CD8-positive, alpha-beta memory T cell (primary cell): ENCODE data around the gene GRIFIN. TPM values are rescaled to one million over a fixed set of nuclear protein-coding genes. Genes with fewer than 3 reads are reported as not detected.

Experiments
- CTCF ChIA-PET: fragments of 350-600 bp; sonication (Branson Sonifier 250); formaldehyde crosslinking; loops from one replicate; lab custom pipeline; 2021; ENCODE audit warnings: antibody characterized with exemption; lab: Charles Lee
- POLR2A ChIA-PET: fragments of 350-600 bp; sonication (Branson Sonifier 250); formaldehyde crosslinking; loops from one replicate; lab custom pipeline; 2021; ENCODE audit warnings: antibody characterized with exemption; lab: Charles Lee
- DNase-seq, 5 donors: peaks; one replicate each; pipeline versions ENCODE4 v3.0.0 to v3.0.0-alpha.2; 2020 to 2022; ENCODE audit warnings: mixed read lengths in 1 of 5
- H3K27ac ChIP-seq: one replicate; pipeline ENCODE4 v1.7.0; 2013; ENCODE audit warnings: low read depth, mild to moderate bottlenecking, low read length, moderate library complexity
- H3K27me3 ChIP-seq: 2 replicates; pipeline ENCODE4 v1.7.0; 2013; ENCODE audit warnings: low read length, mild to moderate bottlenecking; ENCODE audit not compliant: insufficient read depth, poor library complexity, severe bottlenecking
- H3K36me3 ChIP-seq: 2 replicates; pipeline ENCODE4 v1.7.0; 2013; ENCODE audit warnings: mild to moderate bottlenecking, low read length, moderate library complexity; ENCODE audit not compliant: insufficient read depth
- H3K4me1 ChIP-seq: 2 replicates; pipeline ENCODE4 v1.7.0; 2013; ENCODE audit warnings: mild to moderate bottlenecking, low read length, moderate library complexity; ENCODE audit not compliant: insufficient read depth
- H3K4me3 ChIP-seq: 2 replicates; pipeline ENCODE4 v1.7.0; 2013; ENCODE audit warnings: mild to moderate bottlenecking, low read length
- H3K9me3 ChIP-seq: 2 replicates; pipeline ENCODE4 v1.7.0; 2013; ENCODE audit warnings: mild to moderate bottlenecking, low read length
- H3K27ac Mint-ChIP-seq, 8 donors: one replicate each; pipeline ENCODE4 v1.8.0; 2020 to 2021; ENCODE audit warnings: mixed read lengths in 8 of 8, mild to moderate bottlenecking in 6 of 8, inconsistent platforms in 3 of 8, moderate library complexity in 3 of 8
- H3K27me3 Mint-ChIP-seq, 2 donors: one replicate each; pipeline ENCODE4 v1.8.0; 2020 to 2021; ENCODE audit warnings: mixed read lengths in 2 of 2, mild to moderate bottlenecking in 1 of 2, moderate library complexity in 1 of 2
- H3K36me3 Mint-ChIP-seq, 3 donors: one replicate each; pipeline ENCODE4 v1.8.0; 2020 to 2021; ENCODE audit warnings: mixed read lengths in 3 of 3, inconsistent platforms in 1 of 3, mild to moderate bottlenecking in 1 of 3
- H3K4me1 Mint-ChIP-seq, 3 donors: one replicate each; pipeline ENCODE4 v1.8.0; 2020 to 2021; ENCODE audit warnings: mixed read lengths in 3 of 3, inconsistent platforms in 1 of 3, mild to moderate bottlenecking in 1 of 3
- H3K4me3 Mint-ChIP-seq, 7 donors: one replicate each; pipeline ENCODE4 v1.8.0; 2020 to 2021; ENCODE audit warnings: mixed read lengths in 7 of 7, mild to moderate bottlenecking in 6 of 7, moderate library complexity in 4 of 7, inconsistent platforms in 2 of 7
- H3K9me3 Mint-ChIP-seq, 5 donors: one replicate each; pipeline ENCODE4 v1.8.0; 2020 to 2022; ENCODE audit warnings: mixed read lengths in 5 of 5, mild to moderate bottlenecking in 3 of 5, moderate library complexity in 2 of 5, inconsistent platforms in 1 of 5
- polyA plus RNA-seq: library from polyadenylated mRNA; unstranded; fragments of 300-500 nt; fragmentation: Illumina TruSeq; gene quantifications from one replicate; pipeline ENCODE4 v1.2.3, GENCODE V29; 2021
- total RNA-seq, 2 experiments: library from RNA; stranded (reverse); gene quantifications; one replicate each; pipeline ENCODE4 v1.2.3, GENCODE V29; 2021

Gene GRIFIN
- total RNA-seq, result not detected
- not detected for polyA plus RNA-seq

GRCh38 chr7:2476298-2476697 lies at the start of gene GRIFIN:
TSS of gene GRIFIN (minus strand) at chr7:2476398. CDS start at chr7:2476383, 15 bp downstream.
- peaks cover 0 to 12% (median 0%) of the 10 kb centered on the region in 3 donors for H3K4me1 Mint-ChIP-seq
- Histone ChIP-seq H3K36me3 (no peaks in the 10 kb centered on the region), H3K27ac (no peak within 1 kb of the TSS), H3K4me1 (peaks cover 11% of the 10 kb centered on the region), H3K27me3 (no peaks in the 10 kb centered on the region), H3K4me3 (no peak within 1 kb of the TSS), H3K9me3 (no peaks in the 10 kb centered on the region)
- H3K27me3 Mint-ChIP-seq, result peaks cover 0 to 1% of the 10 kb centered on the region in 2 donors
- ChIA-PET CTCF (interaction anchor here (0.8 kb wide), 1 partner anchor 28 kb away, joined by 3 read pairs; no protein-coding TSS in a partner anchor), POLR2A (no interaction called here)
- no peaks in the 10 kb centered on the region for H3K36me3 Mint-ChIP-seq
- H3K4me3 Mint-ChIP-seq, result no peak within 1 kb of the TSS
- no peak for DNase-seq
- no peak within 1 kb of the TSS for H3K27ac Mint-ChIP-seq
- H3K9me3 Mint-ChIP-seq, result no peaks in the 10 kb centered on the region

GRCh38 chr7:2524808-2525657 lies 48.8 kb upstream of the GRIFIN start:
- DNase-seq, result no peak
- Histone ChIP-seq H3K4me1 (peaks cover 86% of the 10 kb centered on the region), H3K36me3 (peaks cover 15% of the 10 kb centered on the region), H3K4me3 (no peak overlapping the region), H3K27me3 (no peaks in the 10 kb centered on the region), H3K27ac (no peak overlapping the region), H3K9me3 (no peaks in the 10 kb centered on the region)
- ChIA-PET CTCF (no interaction called here), POLR2A (interaction anchor here (0.6 kb wide), 1 partner anchor 10 kb away, joined by 3 read pairs; no protein-coding TSS in a partner anchor)
- Mint-ChIP-seq H3K27ac (no peak overlapping the region), H3K4me3 (no peak overlapping the region), H3K27me3 (peaks cover 0 to 1% of the 10 kb centered on the region in 2 donors), H3K36me3 (peaks cover 0 to 59% (median 0%) of the 10 kb centered on the region in 3 donors), H3K9me3 (no peaks in the 10 kb centered on the region), H3K4me1 (peaks cover 34 to 75% (median 42%) of the 10 kb centered on the region in 3 donors)

GRCh38 chr7:2523941-2524807 lies 48.0 kb upstream of the GRIFIN start:
- H3K27ac ChIP-seq, result no peak overlapping the region
- Mint-ChIP-seq H3K27me3 (peaks cover 0 to 1% of the 10 kb centered on the region in 2 donors), H3K4me3 (peak overlapping the region in 2 of 7 donors; percentile 63 to 99), H3K36me3 (peaks cover 0 to 59% (median 0%) of the 10 kb centered on the region in 3 donors), H3K4me1 (peaks cover 34 to 66% (median 37%) of the 10 kb centered on the region in 3 donors), H3K27ac (peak overlapping the region in 3 of 8 donors; percentile 29 to 100 (median 66)), H3K9me3 (no peaks in the 10 kb centered on the region)
- no peaks in the 10 kb centered on the region for H3K27me3 ChIP-seq
- H3K4me1 ChIP-seq, result peaks cover 78% of the 10 kb centered on the region
- no peak for DNase-seq
- ChIA-PET CTCF (no interaction called here), POLR2A (interaction anchor here (0.6 kb wide), 1 partner anchor 11 kb away, joined by 3 read pairs; no protein-coding TSS in a partner anchor)
- no peaks in the 10 kb centered on the region for H3K9me3 ChIP-seq
- H3K4me3 ChIP-seq, result no peak overlapping the region
- H3K36me3 ChIP-seq, result peaks cover 15% of the 10 kb centered on the region

DNA sequence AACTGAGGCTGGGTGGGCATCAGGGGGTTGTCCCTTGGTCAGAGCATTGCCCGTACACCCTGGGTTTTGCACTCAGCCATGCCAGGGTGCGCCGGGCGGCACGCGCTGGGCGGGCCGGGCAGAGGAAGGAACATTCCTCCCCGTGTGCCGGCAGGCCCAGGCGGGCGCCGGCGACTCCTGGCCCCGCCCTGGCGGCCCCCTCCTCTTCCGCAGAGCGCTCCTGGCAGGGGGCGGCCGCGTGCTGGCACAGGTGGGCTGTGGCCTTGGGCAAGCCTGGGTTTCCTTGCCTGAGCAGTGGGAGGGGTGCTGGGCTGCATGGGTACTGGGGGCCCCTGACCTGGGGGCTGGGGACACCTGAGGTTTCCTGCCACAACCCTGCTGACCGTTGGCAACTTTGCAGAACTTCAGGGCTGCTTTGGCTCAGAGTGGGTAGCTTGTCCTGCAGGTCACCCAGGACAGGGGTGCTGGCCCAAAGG lies 47.3 kb upstream of the GRIFIN start:
- H3K36me3 ChIP-seq, result peaks cover 15% of the 10 kb centered on the region
- H3K4me3 ChIP-seq, result peak overlapping the region; percentile 77
- H3K4me1 ChIP-seq, result peaks cover 76% of the 10 kb centered on the region
- H3K27me3 ChIP-seq, result no peaks in the 10 kb centered on the region
- Mint-ChIP-seq H3K9me3 (no peaks in the 10 kb centered on the region), H3K27ac (peak overlapping the region in 6 of 8 donors; percentile 90 to 100 (median 94)), H3K27me3 (peaks cover 0 to 1% of the 10 kb centered on the region in 2 donors), H3K4me1 (peaks cover 32 to 64% (median 37%) of the 10 kb centered on the region in 3 donors), H3K4me3 (peak overlapping the region in 6 of 7 donors; percentile 96 to 99 (median 98)), H3K36me3 (peaks cover 0 to 59% (median 0%) of the 10 kb centered on the region in 3 donors)
- CTCF ChIA-PET, result no interaction called here
- POLR2A ChIA-PET, result no interaction called here
- no peaks in the 10 kb centered on the region for H3K9me3 ChIP-seq
- H3K27ac ChIP-seq, result no peak overlapping the region
- no peak for DNase-seq

- ChIA-PET POLR2A (no interaction called here), CTCF (interaction anchor here (0.9 to 1.8 kb wide), 2 partner anchors 12 to 26 kb away, joined by 3 to 7 read pairs; no protein-coding TSS in a partner anchor)
- H3K27ac ChIP-seq, result peak overlapping the region; percentile 35
- peaks cover 74% of the 10 kb centered on the region for H3K4me1 ChIP-seq
- H3K36me3 Mint-ChIP-seq, result peaks cover 0 to 56% (median 0%) of the 10 kb centered on the region in 3 donors
- no peaks in the 10 kb centered on the region for H3K27me3 ChIP-seq
- H3K4me3 Mint-ChIP-seq, result peak overlapping the region; percentile 96 to 99 (median 98)
- H3K9me3 Mint-ChIP-seq, result no peaks in the 10 kb centered on the region
- H3K4me1 Mint-ChIP-seq, result peaks cover 27 to 64% (median 36%) of the 10 kb centered on the region in 3 donors
- peaks cover 15% of the 10 kb centered on the region for H3K36me3 ChIP-seq
- peak overlapping the region; percentile 76 to 100 (median 94) for H3K27ac Mint-ChIP-seq
- no peaks in the 10 kb centered on the region for H3K9me3 ChIP-seq
- H3K27me3 Mint-ChIP-seq, result peaks cover 0 to 1% of the 10 kb centered on the region in 2 donors
- H3K4me3 ChIP-seq, result peak overlapping the region; percentile 77
- no peak for DNase-seq
Measured at GRCh38 chr7:2522780-2523433, 46.7 kb upstream of the GRIFIN start.

- H3K4me1 Mint-ChIP-seq, result peaks cover 23 to 64% (median 31%) of the 10 kb centered on the region in 3 donors
- Histone ChIP-seq H3K4me3 (peak overlapping the region; percentile 77), H3K9me3 (no peaks in the 10 kb centered on the region), H3K36me3 (peaks cover 9% of the 10 kb centered on the region), H3K27ac (peak overlapping the region; percentile 40), H3K4me1 (peaks cover 66% of the 10 kb centered on the region), H3K27me3 (no peaks in the 10 kb centered on the region)
- ChIA-PET CTCF (interaction anchor here (0.7 to 2.6 kb wide), 4 partner anchors 11 to 37 kb away, joined by 3 to 8 read pairs (median 5); partner anchors contain the start of gene IQCE), POLR2A (interaction anchor here (1.2 to 2.9 kb wide), 3 partner anchors 8 to 47 kb away, joined by 4 to 25 read pairs (median 12); no protein-coding TSS in a partner anchor)
- peak overlapping the region; percentile 91 to 100 (median 96) for H3K27ac Mint-ChIP-seq
- peaks cover 0 to 1% of the 10 kb centered on the region in 2 donors for H3K27me3 Mint-ChIP-seq
- peaks cover 0 to 48% (median 0%) of the 10 kb centered on the region in 3 donors for H3K36me3 Mint-ChIP-seq
- H3K4me3 Mint-ChIP-seq, result peak overlapping the region; percentile 96 to 99 (median 98)
- no peaks in the 10 kb centered on the region for H3K9me3 Mint-ChIP-seq
- DNase-seq, result peak; percentile 59 to 86 (median 72)
Measured at GRCh38 chr7:2521952-2522591, 45.9 kb upstream of the GRIFIN start.
